ENCODE data around the gene SMO.

SMO gene

GRCh38 chr7:129222064-129222463 is 33.6 kb downstream of the SMO start:
- Histone ChIP-seq H3K4me3 (ENCODE audit: low read depth in 1 of 2, low read length in 1 of 2) (peak overlapping the region in 1 of 2 experiments; percentile 6), H3K27ac (peak overlapping the region; percentile 52), H3K9me3 (no peaks in the 10 kb centered on the region), H3K27me3 (peaks cover 20% of the 10 kb centered on the region), H3K36me3 (no peaks in the 10 kb centered on the region), H3K4me1 (ENCODE audit: control insufficient read depth in 1 of 2, insufficient read depth in 1 of 2, low read depth in 1 of 2, low read length in 1 of 2) (peaks cover 39 to 46% of the 10 kb centered on the region in 2 experiments)
- TF ChIP-seq CTCF (IDR thresholded peaks at IDR 0.05) = no peak

- H3K4me3 ChIP-seq (ENCODE audit: low read depth in 1 of 2, low read length in 1 of 2) = peak within 1 kb of the TSS; percentile 71 to 93
- no peaks in the 10 kb centered on the region for H3K36me3 ChIP-seq
- TF ChIP-seq CTCF (IDR thresholded peaks at IDR 0.05) = peak; percentile 24
- H3K9me3 ChIP-seq = no peaks in the 10 kb centered on the region
- peaks cover 36 to 40% of the 10 kb centered on the region in 2 experiments for H3K4me1 ChIP-seq (ENCODE audit: control insufficient read depth in 1 of 2, insufficient read depth in 1 of 2, low read depth in 1 of 2, low read length in 1 of 2)
- peaks cover 13% of the 10 kb centered on the region for H3K27me3 ChIP-seq
- H3K27ac ChIP-seq = peak within 1 kb of the TSS; percentile 98
These were observed 36.1 kb downstream of the SMO start, which contains the start of gene AHCYL2 for GRCh38 chr7:129224251-129225205. AHCYL2 (plus strand) TSS chr7:129225030.

- H3K27ac ChIP-seq = peak overlapping the region; percentile 98
- peaks cover 36 to 40% of the 10 kb centered on the region in 2 experiments for H3K4me1 ChIP-seq (ENCODE audit: control insufficient read depth in 1 of 2, insufficient read depth in 1 of 2, low read depth in 1 of 2, low read length in 1 of 2)
- TF ChIP-seq CTCF (IDR thresholded peaks at IDR 0.05) = peak; percentile 2
These were observed 36.9 kb downstream of the SMO start for GRCh38 chr7:129225206-129225930.

GRCh38 chr7:129225931-129226572 is 37.6 kb downstream of the SMO start:
- H3K36me3 ChIP-seq = no peaks in the 10 kb centered on the region
- TF ChIP-seq CTCF (IDR thresholded peaks at IDR 0.05) = no peak
- no peaks in the 10 kb centered on the region for H3K9me3 ChIP-seq
- peak overlapping the region; percentile 71 to 93 for H3K4me3 ChIP-seq (ENCODE audit: low read depth in 1 of 2, low read length in 1 of 2)
- peak overlapping the region; percentile 98 for H3K27ac ChIP-seq
- peaks cover 36 to 40% of the 10 kb centered on the region in 2 experiments for H3K4me1 ChIP-seq (ENCODE audit: control insufficient read depth in 1 of 2, insufficient read depth in 1 of 2, low read depth in 1 of 2, low read length in 1 of 2)
- peaks cover 13% of the 10 kb centered on the region for H3K27me3 ChIP-seq

More at GRCh38 chr7:129225206-129225930, 36.9 kb downstream of the SMO start:
- H3K27me3 ChIP-seq = peaks cover 13% of the 10 kb centered on the region
- H3K36me3 ChIP-seq = no peaks in the 10 kb centered on the region
- no peaks in the 10 kb centered on the region for H3K9me3 ChIP-seq
- peak overlapping the region; percentile 71 to 93 for H3K4me3 ChIP-seq (ENCODE audit: low read depth in 1 of 2, low read length in 1 of 2)
